DND-41 (cell line): ENCODE data around the gene CACNA1I.

Source experiments
- ATAC-seq: fragments of 200-7000 bp; cut with Tn5 transposase; 3 replicates; pipeline ENCODE4 v1.9.1; 2021; ENCODE audit warnings: low read depth; ENCODE audit not compliant: insufficient read depth
- DNase-seq: peaks from one replicate; pipeline ENCODE4 v3.0.0-alpha.2; 2020
- H2AFZ ChIP-seq: 2 replicates; pipeline ENCODE4 v1.6.0; 2012; ENCODE audit warnings: low read depth, low read length
- H3K27ac ChIP-seq: 2 replicates; pipeline ENCODE4 v1.5.1; 2012; ENCODE audit warnings: low read length, inconsistent platforms
- H3K27me3 ChIP-seq: fragments of 200-600 bp; sonication (generic); 2 replicates; pipeline ENCODE4 v1.6.0; 2012; ENCODE audit warnings: low read length, mild to moderate bottlenecking, inconsistent platforms; ENCODE audit not compliant: insufficient read depth, poor library complexity
- H3K36me3 ChIP-seq: 2 replicates; pipeline ENCODE4 v1.5.1; 2012; ENCODE audit warnings: low read length, inconsistent platforms; ENCODE audit not compliant: insufficient read depth
- H3K4me1 ChIP-seq: 2 replicates; pipeline ENCODE4 v1.5.1; 2012; ENCODE audit warnings: mild to moderate bottlenecking, low read length; ENCODE audit not compliant: insufficient read depth
- H3K4me2 ChIP-seq: 2 replicates; pipeline ENCODE4 v1.6.0; 2012; ENCODE audit warnings: mild to moderate bottlenecking, moderate library complexity, low read length, inconsistent platforms; ENCODE audit not compliant: insufficient read depth
- H3K4me3 ChIP-seq, 2 experiments: fragments of 200-600 bp in 1 of 2; shearing (Covaris generic) in 1 of 2; 2 replicates each; pipeline ENCODE4 v1.5.1; 2012 to 2016; ENCODE audit warnings: inconsistent platforms in 2 of 2, low read length in 2 of 2, mild to moderate bottlenecking in 2 of 2, low read depth in 1 of 2, moderate library complexity in 1 of 2
- H3K79me2 ChIP-seq: 2 replicates; pipeline ENCODE4 v1.6.0; 2012; ENCODE audit warnings: low read length, inconsistent platforms; ENCODE audit not compliant: insufficient read depth
- H3K9ac ChIP-seq: 2 replicates; pipeline ENCODE4 v1.6.0; 2012; ENCODE audit warnings: low read depth, mild to moderate bottlenecking, inconsistent platforms, low read length, moderate library complexity
- H3K9me3 ChIP-seq: 2 replicates; pipeline ENCODE4 v1.5.1; 2012; ENCODE audit warnings: low read length, moderate library complexity, mild to moderate bottlenecking, inconsistent platforms; ENCODE audit not compliant: insufficient read depth, severe bottlenecking
- H4K20me1 ChIP-seq: 2 replicates; pipeline ENCODE4 v1.6.0; 2012; ENCODE audit warnings: low read length; ENCODE audit not compliant: insufficient read depth
- CTCF ChIP-seq: IDR thresholded peaks from 2 replicates; pipeline ENCODE4 v1.5.1; 2012; ENCODE audit warnings: borderline replicate concordance, low read length, moderate library complexity, mild to moderate bottlenecking; ENCODE audit not compliant: poor library complexity, severe bottlenecking; ENCODE audit errors: extremely low read depth
- EZH2 ChIP-seq: IDR thresholded peaks from 3 replicates; pipeline ENCODE4 v1.6.1; 2012; ENCODE audit warnings: borderline replicate concordance, low read depth, mild to moderate bottlenecking, moderate library complexity, low read length, inconsistent platforms; ENCODE audit not compliant: severe bottlenecking

CACNA1I gene

DNA sequence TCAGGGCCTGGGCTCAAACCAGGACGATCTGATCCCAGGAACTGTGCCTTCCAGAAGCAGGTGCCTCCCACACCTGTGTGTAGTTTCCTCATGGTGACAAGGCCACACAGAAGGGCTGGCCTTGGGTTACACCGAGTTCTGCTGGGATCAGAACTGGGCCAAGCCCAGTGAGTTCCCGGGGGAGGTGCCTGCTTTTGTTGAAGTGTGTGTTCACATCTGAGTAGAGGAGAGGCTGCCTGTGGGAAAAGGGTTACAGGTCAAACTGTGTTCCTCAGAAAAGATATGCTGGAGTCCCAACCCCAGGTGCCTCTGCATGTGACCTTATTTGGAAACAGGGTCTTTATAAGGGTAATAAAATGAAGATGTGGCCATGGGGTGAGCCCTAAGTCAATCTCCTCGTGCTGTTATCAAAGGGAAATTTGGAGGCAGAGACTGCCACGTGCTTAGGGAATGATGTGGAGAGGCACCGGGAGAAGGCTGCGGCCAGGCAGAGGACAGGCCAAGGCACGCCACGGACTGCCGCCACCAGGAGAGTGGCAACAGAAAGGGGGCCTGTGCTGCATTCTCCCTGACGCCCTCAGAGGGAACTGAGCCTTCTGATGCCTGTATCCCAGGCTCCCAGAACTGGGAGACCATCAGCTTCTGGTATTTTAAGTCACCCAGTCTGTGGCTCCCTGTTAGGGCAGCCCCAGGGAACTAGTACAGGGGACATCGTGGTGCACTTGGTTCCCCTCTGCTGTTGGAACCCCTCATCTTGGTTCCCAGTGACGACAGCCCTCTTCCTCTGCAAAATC lies 158.8 kb downstream of the CACNA1I start:
- Histone ChIP-seq H3K9me3 (no peaks in the 10 kb centered on the region), H3K27me3 (no peaks in the 10 kb centered on the region), H3K9ac (no peak overlapping the region), H2AFZ (no peak overlapping the region), H3K27ac (no peak overlapping the region), H4K20me1 (no peaks in the 10 kb centered on the region), H3K4me1 (no peaks in the 10 kb centered on the region), H3K79me2 (no peaks in the 10 kb centered on the region), H3K36me3 (no peaks in the 10 kb centered on the region), H3K4me2 (no peak overlapping the region), H3K4me3 (no peak overlapping the region)
- TF ChIP-seq CTCF = no peak
- TF ChIP-seq EZH2 = no peak
- ATAC-seq (no peak), DNase-seq (no peak)

DNA sequence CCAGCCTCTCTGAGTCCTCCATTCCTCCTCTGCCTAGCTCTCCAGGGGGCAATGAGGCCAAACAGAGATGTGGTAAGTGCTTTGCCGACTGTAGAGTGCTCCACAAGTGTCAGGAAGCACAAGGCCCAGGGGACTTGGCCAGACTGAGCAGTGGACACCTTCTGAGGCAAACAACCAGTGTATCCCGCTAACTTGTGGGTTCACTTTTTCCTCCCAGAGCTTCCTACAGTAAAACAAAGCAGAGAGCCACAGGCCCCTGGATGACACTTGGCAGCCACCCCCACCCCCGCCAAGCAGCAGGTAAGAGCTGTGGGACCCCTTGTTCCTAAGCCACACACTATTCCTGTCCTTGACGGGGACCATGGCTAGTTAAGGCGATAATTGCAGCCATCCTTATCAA lies 160.9 kb downstream of the CACNA1I start:
- Histone ChIP-seq H3K79me2 (no peaks in the 10 kb centered on the region), H3K4me3 (no peak overlapping the region)

GRCh38 chr22:39731881-39732555 lies 161.5 kb downstream of the CACNA1I start:
- no peak for TF ChIP-seq EZH2
- H3K9me3 ChIP-seq = no peaks in the 10 kb centered on the region
- H4K20me1 ChIP-seq = no peaks in the 10 kb centered on the region
- no peak overlapping the region for H3K4me2 ChIP-seq
- DNase-seq = no peak
- no peaks in the 10 kb centered on the region for H3K79me2 ChIP-seq
- no peak overlapping the region for H2AFZ ChIP-seq
- no peak overlapping the region for H3K27ac ChIP-seq
- no peaks in the 10 kb centered on the region for H3K27me3 ChIP-seq
- no peak for ATAC-seq
- no peak overlapping the region for H3K9ac ChIP-seq
- H3K36me3 ChIP-seq = no peaks in the 10 kb centered on the region
- no peaks in the 10 kb centered on the region for H3K4me1 ChIP-seq
- no peak overlapping the region for H3K4me3 ChIP-seq

More for the DNA sequence above, 160.9 kb downstream of the CACNA1I start:
- H3K27ac ChIP-seq = no peak overlapping the region
- no peaks in the 10 kb centered on the region for H3K36me3 ChIP-seq
- H2AFZ ChIP-seq = no peak overlapping the region
- no peaks in the 10 kb centered on the region for H3K27me3 ChIP-seq
- DNase-seq (no peak), ATAC-seq (no peak)
- no peak overlapping the region for H3K9ac ChIP-seq
- no peaks in the 10 kb centered on the region for H3K4me1 ChIP-seq
- H3K4me2 ChIP-seq = no peak overlapping the region
- no peaks in the 10 kb centered on the region for H3K9me3 ChIP-seq
- TF ChIP-seq CTCF (no peak), EZH2 (no peak)
- no peaks in the 10 kb centered on the region for H4K20me1 ChIP-seq

GRCh38 chr22:39732625-39733024 lies 162.1 kb downstream of the CACNA1I start:
- DNase-seq (no peak), ATAC-seq (no peak)
- no peaks in the 10 kb centered on the region for H3K9me3 ChIP-seq
- H3K27me3 ChIP-seq = no peaks in the 10 kb centered on the region
- no peaks in the 10 kb centered on the region for H3K36me3 ChIP-seq
- H3K4me3 ChIP-seq = no peak overlapping the region
- H3K4me1 ChIP-seq = no peaks in the 10 kb centered on the region
- no peak for TF ChIP-seq EZH2
- no peak for TF ChIP-seq CTCF
- H3K79me2 ChIP-seq = no peaks in the 10 kb centered on the region
- no peak overlapping the region for H3K9ac ChIP-seq
- no peak overlapping the region for H3K4me2 ChIP-seq
- H4K20me1 ChIP-seq = no peaks in the 10 kb centered on the region
- no peak overlapping the region for H2AFZ ChIP-seq
- no peak overlapping the region for H3K27ac ChIP-seq
